ENCODE results near the gene PCBP3.
"Not testable (repeated sequence)": the region's sequence is repeated elsewhere in the genome, so short reads cannot be mapped to it uniquely, and the experiment has no call there.

The PCBP3 gene

DNA sequence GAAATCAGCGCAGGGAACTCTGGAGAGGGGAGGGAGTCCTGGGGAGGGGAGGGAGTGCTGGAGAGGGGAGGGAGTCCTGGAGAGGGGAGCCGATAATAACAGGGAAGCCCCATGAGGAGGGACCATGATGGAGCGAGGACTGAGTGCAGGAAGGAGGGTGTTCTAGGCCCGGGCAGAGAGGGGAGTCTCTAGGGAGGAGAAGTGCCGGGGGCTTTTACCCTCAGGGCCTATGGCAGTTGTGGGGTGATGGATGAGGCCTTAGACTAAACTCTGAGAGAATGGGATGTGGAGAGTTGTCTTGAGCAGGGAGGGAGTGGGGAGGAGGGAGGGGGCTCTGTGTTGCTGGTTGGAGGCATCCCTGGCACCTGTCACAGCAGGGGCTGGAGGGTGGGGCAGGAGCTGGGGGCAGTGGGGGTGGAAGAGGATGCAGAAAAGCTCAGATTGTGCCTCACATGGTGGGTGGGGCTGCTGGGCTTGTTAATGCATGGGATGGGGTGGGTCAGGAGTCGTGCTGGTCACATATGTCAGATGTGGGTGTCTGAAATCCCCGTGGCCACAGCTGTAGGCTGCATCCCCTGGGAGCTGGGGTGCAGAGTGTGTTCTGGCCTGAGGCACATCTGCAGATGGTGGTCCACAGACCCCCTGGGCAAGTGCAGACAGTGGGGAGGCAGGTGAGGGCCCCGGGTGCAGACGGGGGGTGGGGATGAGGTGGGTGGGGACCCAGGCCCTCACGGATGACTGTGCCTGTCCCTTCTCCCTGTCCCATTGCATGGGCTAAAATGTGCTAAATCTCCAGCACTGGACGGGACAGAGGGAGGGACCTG, 249.6 kb downstream of the PCBP3 start:
- no peak for DNase-seq (ENCODE audit: low read depth in 2 of 2)

DNA sequence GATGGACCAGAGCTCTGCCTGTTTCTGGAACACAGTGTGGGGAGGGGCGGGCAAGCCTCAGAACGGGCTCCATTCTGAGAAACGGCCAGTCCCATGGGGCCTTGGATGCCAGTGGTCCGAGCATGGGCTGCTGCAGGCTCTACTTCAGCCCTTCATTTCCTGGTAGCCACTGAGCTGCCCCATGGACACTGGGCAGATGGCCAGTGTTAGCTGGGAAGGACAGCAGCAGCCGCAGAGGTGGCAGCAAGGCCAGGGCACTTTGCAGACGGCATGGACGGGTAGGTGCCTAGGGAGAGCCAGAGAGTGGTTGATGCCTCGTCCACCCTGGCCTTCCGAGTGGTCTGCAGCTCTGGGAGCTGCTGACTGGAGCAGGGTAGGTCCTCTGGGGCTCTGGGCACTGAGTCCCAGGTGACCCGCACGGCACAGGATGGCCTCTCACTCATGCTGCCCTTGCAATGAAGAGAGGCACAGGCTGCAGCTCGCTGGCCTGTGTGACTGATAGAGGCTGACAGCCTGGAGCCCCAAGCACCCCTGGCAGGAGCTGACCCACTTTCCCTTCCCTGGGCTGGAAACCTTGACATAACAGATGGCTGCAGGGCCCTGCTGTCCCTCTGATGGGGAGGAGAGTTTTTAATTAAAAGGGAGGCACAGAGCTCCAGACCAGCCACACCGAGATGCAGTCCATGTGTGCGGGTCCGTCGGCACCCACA, 250.4 kb downstream of the PCBP3 start:
- DNase-seq (ENCODE audit: low read depth in 2 of 2) = no peak

DNA sequence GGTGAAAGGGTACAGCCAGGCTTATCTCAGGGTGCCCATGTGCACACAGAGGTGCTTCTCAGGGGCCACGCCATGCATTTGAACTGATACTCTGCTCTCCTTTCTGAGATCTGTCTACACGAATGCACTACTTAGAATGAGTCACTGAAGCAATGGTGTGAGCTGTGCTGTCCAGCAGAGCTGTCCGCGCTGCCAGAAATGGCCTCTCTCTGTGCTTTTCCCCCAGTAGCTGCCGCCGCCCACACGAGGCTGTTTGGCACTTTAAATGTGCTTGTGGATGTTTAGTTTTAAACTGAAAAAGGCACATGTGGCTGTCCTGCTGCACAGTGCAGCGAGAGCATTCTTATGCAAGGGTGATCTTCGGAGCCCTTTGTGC, 250.9 kb downstream of the PCBP3 start:
- no peak for DNase-seq (ENCODE audit: low read depth in 2 of 2)

DNA sequence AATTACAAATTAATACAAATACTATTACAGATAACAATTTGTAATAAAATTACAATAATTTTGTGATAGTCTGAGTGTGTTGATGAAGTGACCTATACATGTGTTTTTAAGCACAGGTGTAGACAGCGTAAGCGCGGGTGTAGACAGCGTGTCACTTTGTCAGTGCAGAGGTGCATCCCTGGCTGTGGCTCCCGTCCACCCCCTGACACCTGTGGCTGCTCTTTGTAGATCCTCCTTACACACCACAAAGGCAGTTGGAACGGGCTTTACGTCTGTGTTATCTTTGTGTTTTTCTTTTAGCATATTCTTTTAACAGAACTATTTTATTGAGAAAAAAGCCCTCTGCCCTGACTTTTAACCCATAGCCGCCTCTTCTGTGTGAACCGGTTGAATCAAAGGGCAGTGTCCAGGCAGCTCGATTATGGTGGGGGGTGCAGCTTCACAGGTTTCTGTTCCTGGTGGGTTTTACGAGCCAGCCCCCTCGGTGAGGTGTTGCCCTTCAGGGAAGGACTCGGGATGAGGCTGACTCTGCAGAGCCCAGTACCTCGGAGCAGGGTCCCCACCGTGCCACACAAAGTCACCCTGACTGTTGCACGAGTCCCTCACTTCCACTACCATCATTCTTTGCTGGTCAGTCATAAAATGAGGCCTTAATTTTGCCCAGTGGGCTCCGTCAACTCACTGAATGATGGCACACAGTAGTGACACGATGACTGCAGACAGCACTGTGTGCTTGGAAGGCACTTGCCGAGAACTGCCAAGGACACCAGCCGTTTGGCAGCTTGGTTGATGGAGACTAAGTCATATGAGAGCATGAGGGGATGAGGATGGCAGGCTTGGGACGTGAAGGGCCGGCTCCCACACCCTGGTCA, 251.6 kb downstream of the PCBP3 start:
- no peak for DNase-seq (ENCODE audit: low read depth in 2 of 2)

DNA sequence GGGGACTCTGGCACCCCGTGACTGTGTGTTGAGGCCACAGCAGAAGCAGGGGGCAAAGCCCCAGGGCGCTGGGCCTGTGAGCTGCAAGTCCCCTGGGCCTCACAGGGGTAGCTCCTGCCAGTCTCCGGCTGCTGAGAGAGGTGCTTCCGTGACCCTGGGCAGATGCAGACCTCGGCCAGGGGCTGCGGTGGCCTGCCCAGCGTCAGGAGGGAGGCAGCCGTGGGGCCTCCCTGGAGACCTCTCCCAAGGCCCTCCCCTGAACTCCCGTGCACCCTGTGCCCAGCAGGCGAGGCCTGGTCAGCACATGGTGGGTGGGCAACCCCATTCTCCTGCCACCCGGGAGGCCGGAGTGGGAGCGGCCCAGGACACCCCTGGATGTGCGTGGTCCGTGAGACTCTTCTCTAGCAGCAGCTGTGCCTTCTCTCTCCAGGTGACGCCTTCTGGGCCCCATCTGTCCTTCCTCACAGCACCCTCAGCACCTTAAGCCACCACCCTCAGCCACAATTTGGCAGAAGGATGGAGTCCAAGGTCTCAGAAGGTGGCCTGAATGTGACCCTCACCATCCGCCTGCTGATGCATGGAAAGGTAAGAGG, 252.3 kb downstream of the PCBP3 start:
- DNase-seq (ENCODE audit: low read depth in 2 of 2) = no peak

DNA sequence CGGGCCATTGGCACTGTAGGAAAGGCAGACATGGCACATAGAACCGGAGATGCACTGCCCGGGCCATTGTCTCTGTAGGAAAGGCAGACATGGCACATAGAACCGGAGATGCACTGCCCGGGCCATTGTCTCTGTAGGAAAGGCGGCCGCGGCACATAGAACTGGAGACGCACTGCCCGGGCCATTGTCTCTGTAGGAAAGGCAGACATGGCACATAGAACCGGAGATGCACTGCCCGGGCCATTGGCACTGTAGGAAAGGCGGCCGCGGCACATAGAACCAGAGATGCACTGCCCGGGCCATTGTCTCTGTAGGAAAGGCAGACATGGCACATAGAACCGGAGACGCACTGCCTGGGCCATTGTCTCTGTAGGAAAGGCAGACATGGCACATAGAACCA, 252.9 kb downstream of the PCBP3 start:
- not testable (repeated sequence) for DNase-seq (ENCODE audit: low read depth in 2 of 2)

DNA sequence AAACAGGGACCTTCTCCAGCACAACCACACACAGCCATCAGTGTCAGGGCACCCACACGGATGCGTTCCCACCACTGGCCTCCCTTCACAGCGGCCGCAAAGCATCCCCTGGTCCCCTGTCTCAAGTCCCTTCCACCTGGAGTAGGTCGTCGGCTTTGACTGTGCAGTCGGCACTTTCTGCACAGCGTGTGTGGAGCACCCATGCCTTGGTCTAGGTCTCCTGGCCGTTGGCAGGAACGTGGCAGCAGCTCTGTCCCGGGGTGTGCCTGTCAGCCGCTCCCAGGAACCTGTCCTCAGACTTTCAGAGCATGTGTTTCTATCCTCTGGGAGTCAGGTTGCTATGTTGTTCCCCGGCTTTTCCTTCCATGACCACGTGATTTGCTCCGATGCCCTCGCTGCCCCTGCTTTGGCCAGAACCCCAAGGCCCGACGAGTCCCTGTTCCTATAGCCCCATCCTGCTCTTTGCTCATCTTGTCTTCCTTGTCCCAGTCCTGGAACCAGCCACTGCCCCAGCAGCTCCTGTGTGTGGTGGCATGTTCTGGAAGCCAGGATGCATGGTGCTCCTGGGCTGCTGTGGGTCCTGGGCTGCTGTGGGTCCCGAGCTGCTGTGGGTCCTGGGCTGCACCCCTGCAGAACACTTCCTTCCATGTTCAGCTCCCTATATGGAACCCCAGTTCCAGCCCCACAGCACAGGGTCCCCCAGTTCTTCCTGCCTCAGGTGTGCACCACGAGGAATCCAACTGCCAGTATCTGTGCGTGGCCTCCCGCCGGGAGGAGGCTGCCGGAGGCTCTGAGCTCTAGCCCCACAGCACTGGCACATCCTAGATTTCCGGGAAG, 253.9 kb downstream of the PCBP3 start:
- no peak for DNase-seq (ENCODE audit: low read depth in 2 of 2)

DNA sequence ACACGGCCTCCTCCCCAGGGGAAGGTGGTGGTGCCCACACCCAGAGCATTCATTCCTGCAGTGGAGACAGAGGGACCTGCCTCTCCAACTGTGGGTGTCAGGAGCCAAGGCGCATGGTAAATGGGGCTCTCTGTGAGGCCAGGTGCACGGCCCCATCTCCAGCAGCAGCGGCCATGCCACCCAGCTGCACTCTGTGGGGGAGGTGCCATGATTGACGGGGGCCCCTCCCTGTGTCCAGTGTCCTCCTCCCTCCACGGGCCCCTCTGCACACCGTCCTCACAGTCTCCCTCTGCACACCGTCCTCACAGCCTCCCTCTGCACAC, 254.5 kb downstream of the PCBP3 start:
- DNase-seq (ENCODE audit: low read depth in 2 of 2) = no peak

DNA sequence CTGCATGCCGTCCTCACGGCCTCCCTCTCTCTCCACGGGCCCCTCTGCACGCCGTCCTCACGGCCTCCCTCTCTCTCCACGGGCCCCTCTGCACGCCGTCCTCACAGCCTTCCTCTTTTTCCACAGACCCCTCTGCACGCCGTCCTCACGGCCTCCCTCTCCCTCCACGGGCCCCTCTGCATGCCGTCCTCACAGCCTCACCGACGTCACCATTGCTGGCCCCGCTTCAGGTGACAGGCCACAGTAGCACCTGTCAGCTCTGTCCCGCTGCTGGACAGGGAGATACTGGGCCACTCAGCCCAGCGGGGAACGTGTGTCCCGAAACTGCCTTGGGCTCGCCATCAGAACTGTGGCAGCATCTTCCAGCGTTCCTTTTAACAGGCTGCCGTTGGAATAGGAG, 255.3 kb downstream of the PCBP3 start:
- DNase-seq (ENCODE audit: low read depth in 2 of 2) = no peak

DNA sequence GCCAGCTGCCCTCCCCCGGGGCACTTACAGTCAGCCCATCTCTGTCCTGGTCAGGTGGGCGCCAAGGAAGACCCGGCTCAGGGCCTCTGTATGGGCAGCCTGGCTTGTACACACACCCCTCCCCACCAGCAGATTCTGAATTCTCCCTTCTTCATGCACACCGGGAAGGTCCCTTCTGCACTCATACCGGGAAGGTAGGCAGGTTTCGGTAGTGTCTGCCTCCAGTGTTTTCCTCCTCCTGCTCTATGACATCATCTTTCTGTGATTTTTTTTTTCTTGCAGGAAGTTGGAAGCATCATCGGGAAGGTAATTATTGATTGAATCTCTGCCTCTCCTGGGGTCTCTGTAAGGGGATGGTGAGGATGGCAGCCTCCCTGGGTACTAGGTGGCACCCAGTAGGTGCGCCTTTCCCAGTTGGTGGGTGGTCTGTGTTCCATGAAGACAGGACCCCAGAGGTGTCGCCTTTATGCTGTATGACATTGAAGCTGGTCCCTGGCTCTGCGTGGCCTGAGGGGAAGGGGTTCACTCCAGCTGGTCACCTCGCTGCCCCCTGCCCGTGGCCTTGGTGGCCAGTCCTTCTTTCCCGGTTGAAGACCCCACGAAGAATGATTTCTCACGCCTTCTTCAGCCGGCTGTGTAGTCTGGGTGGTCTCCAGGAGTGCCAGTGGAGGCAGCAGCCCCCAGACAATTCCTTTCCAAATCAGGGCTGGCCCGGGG, 255.9 kb downstream of the PCBP3 start:
- DNase-seq (ENCODE audit: low read depth in 2 of 2) = no peak

DNA sequence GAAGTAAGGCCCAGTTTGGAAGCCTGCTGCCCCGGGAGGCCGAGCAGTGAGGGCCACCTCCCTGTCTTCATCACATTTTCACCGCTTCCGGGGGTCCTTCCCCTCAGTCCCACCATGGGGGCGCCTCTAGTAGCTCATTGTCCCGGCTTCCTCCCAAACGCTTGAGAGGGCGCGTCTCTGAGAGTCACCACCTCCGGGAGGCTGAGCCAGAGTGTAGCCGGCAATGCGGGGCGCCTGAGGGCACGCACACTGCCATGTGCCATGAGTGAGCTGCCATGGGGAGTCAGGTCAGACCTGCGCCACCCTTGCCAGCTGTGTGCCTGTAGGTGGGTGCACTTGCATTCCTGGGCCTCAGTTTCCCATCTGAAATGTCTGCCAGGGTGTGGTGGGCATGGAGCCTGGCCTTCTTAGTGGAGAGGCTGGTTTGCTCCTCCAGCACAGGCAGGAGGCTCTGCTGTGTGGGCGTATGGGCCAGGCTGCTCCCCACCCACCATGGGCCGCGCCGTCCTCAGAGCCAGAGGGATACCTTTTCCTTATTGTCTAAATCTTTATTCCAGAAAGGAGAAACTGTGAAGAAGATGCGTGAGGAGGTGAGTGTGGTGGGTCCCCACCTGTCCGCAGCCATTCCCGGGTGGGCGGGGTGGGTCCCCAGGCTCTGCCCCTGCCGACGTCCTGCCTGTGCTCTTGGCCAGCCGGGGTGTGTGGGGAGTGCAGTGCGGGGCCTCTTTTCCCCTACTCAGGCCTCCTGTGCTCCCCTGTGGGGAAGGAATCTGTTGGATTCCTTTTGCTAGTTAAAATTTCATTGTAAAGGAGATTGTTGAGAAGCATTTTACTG, 256.7 kb downstream of the PCBP3 start:
- DNase-seq (ENCODE audit: low read depth in 2 of 2) = no peak

DNA sequence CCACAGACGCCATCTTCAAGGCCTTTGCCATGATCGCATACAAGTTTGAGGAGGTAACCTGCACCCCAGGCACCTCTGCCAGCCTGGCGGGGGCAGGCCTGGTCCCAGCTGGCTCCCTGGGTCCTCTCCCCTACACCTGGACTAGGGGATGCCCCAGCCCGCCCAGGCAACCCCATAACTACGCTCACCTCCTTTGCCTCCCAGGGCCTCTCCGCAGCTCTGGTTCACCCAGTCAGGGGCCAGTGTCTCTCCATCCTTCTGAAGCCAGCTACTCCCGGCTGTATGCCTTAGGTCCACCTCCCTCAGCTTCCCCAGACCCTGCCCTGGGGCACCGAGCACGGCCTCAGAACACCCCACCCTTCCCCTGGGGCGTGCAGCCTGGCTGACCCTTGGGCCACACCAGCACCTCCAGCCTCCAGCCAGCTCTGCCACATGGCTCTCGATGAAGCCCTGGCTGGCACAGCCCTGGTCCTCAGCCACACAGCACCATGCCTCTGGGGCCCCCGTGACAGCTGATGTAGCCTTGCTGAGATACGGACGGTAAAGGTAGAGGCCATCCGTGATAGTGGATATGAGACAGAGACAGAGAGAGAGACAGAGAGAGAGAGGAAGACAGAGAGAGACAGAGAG, 257.7 kb downstream of the PCBP3 start:
- DNase-seq (ENCODE audit: low read depth in 2 of 2) = no peak

DNA sequence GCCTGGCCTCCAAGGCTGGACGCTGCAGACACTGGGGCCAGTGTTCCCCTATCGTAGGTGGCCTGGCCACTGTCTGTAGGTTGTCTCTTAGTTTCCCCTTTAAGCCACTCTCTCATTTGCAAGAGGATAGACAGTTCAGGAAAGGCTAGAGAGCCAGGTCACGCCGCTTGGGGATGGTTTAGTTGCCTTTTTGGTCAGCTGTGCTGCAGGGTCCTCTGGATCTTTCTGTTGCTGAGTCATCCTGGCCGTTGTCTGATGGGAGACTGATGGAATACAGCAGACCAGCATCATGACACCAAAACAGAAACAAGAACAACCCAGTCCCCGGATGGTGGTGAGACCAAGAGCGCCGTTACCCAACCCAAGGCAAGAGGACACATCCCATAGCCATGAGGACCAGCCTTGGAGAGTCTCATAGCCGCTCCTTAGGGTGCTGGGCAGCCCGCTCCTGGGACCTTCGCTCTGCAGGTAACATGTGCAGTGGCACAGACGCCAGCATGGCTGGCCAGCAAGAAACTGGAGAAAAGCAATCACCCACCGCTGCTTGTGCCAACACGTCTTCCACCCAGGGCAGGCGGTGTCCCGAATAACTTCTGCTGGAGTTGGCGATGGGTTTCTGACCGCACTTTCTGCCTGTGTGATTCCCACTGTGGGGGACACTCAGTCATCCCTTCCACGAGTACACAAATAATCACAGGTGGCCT, 258.9 kb downstream of the PCBP3 start:
- no peak for DNase-seq (ENCODE audit: low read depth in 2 of 2)

DNA sequence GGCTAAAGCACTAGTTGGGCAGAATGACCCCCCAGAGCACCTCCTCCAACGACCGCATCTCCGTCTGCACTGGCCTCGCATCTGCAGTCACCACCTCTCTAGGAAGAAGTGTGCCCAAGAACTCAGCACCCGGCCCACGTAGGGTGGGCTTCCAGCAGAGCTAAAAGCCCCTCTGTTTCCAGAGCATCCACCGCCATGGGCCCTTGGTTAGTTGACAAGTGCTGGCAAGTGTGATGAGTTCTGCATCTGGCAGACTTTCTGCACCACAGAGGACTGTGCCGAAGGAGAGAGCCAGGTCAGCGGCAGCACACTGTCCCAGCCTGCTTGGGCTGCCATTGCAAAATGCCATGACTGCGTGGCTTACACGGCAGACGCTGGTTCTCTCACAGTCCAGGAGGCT, 261.7 kb downstream of the PCBP3 start:
- DNase-seq (ENCODE audit: low read depth in 2 of 2) = no peak

DNA sequence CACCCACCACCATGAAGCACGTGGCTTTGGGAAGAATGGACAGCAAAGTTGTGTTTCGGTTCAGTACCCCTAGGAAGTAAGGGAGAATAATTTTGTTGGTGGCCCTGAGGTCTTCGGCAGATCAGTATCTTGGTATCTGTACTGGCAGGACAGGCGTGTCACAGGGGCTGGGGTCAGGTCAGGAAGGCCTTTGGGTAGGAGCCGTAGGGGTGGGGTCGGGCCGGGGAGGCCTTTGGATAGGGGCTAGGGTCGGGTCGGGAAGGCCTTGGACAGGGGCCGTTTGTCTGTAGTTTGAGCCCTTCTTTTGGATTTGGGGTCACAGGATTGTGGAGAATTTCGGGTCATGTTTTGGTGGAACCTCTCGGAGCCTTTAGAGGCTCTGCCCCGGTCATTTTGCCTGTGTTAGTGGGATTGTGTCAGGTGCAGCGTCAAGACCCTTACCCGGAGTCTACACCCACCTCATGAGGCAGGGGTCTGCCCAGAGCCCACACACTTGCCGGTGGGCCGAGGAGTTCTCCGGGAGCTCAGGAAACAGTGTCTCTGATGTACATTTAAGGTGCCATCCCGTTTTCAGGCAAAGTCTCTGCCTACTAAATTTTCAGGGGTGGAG, 262.8 kb downstream of the PCBP3 start:
- no peak for DNase-seq (ENCODE audit: low read depth in 2 of 2)

DNA sequence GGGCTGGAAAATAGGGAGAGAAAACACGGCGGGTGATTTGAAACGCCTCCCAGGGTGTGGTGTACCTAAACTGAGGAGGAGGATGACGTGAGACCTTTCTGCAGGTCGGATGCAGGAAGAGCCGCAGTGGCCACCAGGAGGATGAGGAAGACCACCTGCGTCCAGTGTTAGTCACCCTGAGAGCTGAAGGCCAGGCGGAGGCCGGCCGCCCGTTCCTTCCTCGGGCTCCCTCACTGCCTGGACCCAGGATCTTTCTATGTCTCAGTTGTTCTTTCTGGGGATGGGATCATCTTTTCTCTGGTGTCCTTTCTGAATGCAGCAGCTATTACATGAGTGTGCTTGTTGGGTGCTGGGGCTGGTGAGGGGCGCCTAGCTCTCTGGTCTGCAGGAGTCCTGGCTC, 263.3 kb downstream of the PCBP3 start:
- no peak for DNase-seq (ENCODE audit: low read depth in 2 of 2)

DNA sequence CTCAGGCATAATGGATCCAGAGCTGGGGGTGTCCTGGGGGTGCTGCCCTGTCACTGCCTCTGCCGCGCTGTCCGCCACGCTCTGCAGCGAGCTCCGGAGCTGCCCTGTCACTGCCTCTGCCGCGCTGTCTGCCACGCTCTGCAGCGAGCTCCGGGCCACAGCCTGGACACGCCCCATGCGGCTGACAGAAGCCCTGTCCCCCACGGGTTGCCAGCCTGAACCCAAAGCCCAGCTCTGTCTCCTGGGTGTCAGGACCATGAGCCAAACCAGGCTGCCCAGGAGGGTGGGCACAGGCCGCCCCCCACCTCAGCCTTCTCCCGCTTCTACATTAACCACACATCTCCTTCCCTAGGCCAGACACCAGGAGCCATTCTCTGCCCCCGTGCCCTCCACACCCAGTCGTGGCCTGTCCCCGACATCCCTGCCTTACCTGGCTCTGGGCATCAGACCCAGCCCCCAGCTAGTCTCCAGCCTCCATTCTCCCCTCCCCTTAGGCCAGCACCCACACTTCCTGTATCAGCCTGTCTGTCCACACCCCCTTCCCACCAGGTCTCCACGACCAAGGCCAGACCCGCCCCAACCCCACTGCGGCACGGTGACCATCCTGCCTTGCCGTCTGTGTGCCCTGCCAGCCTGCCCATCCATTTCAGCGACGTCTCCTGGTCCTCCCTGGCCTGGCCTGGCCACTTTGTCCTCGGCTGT, 265.2 kb downstream of the PCBP3 start:
- no peak for DNase-seq (ENCODE audit: low read depth in 2 of 2)
